Muscle of back (tissue), 11 donors: ENCODE data around the gene SPC25. TPM values are rescaled to one million over a fixed set of nuclear protein-coding genes. Genes with fewer than 3 reads are reported as not detected.
"Not testable (repeated sequence)": the region's sequence is repeated elsewhere in the genome, so short reads cannot be mapped to it uniquely, and the experiment has no call there.

Source experiments
- DNase-seq, 3 donors: peaks; one replicate each; pipeline versions ENCODE4 v3.0.0 to v3.0.0-alpha.2; 2013
- polyA plus RNA-seq, 10 donors: library from polyadenylated mRNA; unstranded; fragments of 120-200 nt; gene quantifications; one replicate each; pipeline ENCODE4 v1.2.1, GENCODE V29; 2013; ENCODE audit not compliant: insufficient read length in 10 of 10

SPC25 gene
- polyA plus RNA-seq, 10 donors = 5.7 to 21.3 (median 9.6) TPM

DNA sequence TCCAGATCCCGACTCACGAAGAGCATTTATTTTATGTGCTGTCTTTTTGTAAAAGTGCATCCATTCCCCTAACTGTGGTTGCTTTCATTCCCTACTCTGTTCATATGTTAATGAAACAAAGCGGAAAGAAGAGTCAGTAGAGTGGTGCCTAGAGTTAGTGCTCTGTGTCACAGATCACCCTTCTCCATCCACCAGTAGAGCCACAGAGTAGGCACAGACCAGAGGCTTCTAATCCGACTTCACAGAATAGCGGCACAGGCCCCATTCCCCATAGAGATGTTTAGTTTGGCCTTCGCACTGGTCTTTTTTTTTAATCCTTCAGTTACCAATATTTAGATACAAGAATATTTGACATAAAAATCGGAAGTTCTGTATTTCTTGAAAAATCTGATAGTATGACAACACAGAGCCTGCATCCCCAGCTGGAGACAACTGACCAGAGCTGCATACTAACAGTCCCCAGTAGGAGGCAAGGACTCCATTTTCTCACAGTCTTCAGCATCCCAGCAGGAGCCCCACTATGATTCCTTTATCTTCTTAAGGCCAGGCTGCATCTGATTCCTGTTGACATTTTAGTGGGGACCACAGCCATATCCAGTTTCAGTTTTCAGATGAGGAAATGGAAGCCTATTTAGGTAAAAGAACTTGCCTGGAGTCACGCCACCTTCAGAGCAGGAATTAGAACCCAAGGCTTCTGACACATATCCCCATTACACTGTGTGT lies 17.9 kb upstream of the SPC25 start:
- DNase-seq = no peak

GRCh38 chr2:168904358-168904757 lies 14.1 kb upstream of the SPC25 start:
- no peak for DNase-seq

GRCh38 chr2:168903888-168904287 lies 13.7 kb upstream of the SPC25 start:
- no peak for DNase-seq

- no peak for DNase-seq
These were observed 10.8 kb upstream of the SPC25 start, which contains the start of gene G6PC2 for GRCh38 chr2:168901003-168901402. G6PC2 (plus strand) TSS chr2:168901291; CDS start chr2:168901332, 41 bp downstream.

DNA sequence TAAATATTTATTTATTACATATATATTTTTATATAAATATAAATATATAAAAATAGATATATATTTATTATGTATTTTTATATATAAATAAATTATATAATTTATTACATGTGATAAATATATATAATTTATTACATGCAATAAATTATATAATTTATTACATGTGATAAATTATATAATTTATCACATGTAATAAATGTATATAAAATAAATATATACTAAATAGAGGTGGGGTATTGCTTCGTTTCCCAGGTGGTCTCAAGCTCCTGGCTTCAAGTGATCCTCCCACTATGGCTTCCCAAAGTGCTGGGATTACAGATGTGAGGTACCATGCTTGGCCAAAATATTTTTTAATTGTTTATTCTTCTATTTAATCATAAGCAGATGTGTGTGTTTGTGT lies 7.2 kb upstream of the SPC25 start:
- DNase-seq = no peak

DNA sequence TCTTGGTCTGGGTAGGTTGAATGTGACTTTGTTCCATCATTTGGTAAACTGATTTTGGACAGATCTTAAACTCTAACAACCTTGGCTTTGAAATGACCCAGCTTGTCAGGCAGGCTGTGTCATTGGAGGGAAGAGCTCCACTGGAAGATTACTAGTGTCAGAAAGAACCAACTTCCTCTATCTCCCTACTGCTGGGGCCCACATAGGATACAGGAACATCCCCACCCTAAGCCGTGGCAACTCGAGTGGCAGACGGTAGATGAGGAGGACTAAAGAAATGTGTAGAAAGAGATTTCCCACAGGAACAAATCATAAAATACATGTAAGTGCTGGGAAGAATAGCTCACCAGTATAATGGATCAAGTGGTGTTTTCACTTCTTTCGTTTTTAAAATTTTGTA lies 6.6 kb upstream of the SPC25 start:
- no peak for DNase-seq

DNA sequence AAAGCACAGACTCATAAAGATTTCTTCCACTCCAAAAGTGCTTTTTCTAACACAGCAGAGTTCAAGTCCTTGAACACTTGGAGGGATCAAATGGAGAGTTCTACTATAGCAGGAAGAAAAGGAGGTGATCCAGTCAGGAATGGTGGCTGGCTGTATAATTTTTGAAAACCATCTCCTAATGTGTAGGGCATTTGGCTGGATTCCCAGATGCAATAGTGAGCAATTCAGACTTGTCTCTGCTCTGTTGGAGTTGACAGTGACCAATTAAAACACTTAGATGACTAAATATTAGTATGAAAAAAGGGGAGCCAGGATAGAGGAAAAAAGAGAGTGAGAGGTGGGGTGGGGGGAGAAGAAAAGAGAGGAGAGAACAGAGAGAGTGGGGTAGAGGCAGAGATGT lies 5.5 kb upstream of the SPC25 start:
- DNase-seq = no peak

DNA sequence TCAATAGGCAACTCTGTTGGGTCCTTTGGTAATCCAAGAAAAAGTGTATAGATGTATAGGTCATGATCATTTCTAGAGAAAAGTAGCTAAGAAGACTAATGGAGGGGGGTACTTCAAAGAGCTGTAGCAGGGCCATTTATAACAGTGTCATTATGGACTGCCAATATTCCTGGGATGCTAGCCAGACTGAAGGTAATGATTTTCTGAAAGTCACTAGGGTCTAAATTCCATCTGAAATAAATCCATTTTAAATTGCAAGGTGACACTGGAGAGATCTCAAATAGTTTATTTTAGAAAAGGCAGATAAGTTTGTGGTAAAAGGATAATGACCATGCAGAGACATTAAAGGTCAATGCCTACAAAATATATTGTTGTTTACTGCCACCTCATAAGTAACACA lies 4.5 kb upstream of the SPC25 start:
- DNase-seq = no peak

DNA sequence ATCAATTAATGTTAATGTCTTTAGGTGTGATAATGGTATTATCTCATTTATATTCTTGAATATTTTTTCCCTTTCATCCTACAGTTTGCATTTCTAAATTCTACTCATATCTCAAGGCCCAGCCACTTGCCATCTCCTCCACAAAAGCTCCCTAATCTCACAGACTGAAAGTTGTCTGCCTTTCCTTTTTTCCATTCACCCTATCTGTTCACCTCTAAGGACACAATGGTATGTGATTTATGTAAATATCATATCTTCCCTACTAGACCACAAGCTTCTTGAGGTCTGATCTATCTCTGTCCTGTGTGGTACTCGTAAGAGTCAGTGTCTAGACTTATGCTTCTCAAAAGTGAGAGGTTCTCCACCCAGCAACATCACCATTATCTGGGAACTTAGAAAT lies 3.9 kb upstream of the SPC25 start:
- no peak for DNase-seq

DNA sequence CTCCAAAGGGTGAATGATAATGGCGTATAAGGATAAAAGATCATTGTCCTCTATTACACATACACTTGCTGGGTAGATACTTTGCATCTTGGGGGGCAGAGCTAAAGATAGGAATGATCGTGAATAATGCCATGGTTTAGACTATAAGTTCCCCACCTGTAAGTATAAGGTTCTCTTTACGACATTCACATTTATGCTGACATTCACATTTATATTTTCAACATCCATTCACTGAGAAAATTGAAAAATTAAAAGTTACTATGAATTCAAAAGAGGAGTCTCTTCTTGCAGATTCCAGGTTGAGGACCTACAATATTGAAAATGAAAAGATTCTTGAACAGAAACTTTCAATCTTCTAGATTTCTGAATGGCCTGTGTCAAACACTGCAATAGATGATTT lies 2.1 kb upstream of the SPC25 start:
- DNase-seq = no peak

GRCh38 chr2:168889635-168890005 lies 610 bp downstream of the SPC25 start:
- DNase-seq = no peak

GRCh38 chr2:168884975-168885374 lies 5.3 kb downstream of the SPC25 start:
- no peak for DNase-seq

GRCh38 chr2:168882163-168882562 lies 8.1 kb downstream of the SPC25 start:
- DNase-seq = not testable (repeated sequence)

- DNase-seq = no peak
These were observed 15.7 kb downstream of the SPC25 start for GRCh38 chr2:168874368-168875054.

GRCh38 chr2:168870824-168871223 lies 19.4 kb downstream of the SPC25 start:
- not testable (repeated sequence) for DNase-seq

- DNase-seq = not testable (repeated sequence)
These were observed 19.9 kb downstream of the SPC25 start for GRCh38 chr2:168870369-168870768.

DNA sequence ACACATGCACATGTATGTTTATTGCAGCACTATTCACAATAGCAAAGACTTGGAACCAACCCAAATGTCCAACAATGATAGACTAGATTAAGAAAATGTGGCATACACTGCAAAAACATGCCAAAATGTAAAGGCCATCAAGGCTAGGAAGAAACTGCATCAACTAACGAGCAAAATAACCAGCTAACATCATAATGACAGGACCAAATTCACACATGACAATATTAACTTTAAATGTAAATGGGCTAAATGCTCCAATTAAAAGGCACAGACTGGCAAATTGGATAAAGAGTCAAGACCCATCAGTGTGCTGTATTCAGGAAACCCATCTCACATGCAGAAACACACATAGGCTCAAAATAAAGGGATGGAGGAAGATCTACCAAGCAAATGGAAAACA lies 23.1 kb downstream of the SPC25 start:
- DNase-seq = not testable (repeated sequence)

- no peak for DNase-seq
These were observed 32.1 kb downstream of the SPC25 start for GRCh38 chr2:168858146-168858545.

GRCh38 chr2:168855601-168856000 lies 34.6 kb downstream of the SPC25 start:
- no peak for DNase-seq

- no peak for DNase-seq
These were observed 35.6 kb downstream of the SPC25 start for GRCh38 chr2:168854651-168855050.

DNA sequence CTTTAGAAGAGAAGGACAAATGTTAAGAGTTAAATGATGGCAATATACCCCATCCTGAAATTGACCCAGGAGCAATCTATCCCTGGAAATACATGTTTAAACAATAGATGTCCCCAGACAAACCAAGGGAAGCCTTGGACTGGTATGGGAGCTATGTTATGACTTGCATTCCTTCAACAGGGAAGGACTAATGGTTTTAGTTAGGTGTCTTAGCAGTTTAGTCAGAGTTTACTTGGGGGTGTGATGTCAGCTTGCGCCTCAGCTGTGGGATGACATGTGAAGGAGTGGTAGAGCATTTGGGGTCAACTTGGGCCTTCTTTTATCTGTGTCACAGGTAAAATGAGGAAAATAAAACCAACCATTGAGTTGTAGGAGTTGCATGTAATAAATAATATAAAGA lies 36.8 kb downstream of the SPC25 start:
- DNase-seq = no peak

DNA sequence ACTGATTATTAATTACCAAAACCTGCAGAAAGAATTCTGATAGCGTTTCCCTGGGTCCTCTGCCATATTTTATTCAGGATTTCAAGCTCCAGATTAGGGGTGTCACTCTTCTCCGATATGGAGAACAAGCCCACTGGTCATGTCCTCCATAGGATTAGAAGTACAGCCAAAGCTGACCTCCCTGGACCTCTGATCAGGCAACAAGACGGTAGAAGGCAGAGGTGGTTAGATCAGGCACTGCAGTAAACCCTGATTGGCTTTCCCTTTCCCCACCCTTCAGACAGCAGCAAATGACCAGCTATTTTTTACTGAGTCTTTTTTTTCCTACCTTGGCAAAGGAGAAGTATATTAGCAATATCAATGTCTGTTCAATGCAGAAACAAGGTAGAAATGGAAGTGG lies 37.7 kb downstream of the SPC25 start:
- no peak for DNase-seq

GRCh38 chr2:168851674-168852320 lies 38.4 kb downstream of the SPC25 start:
- peak in 2 of 3 donors; percentile 10 to 43 for DNase-seq
